GM23248 (cell line): ENCODE data around the gene UNC13B. TPM values are rescaled to one million over a fixed set of nuclear protein-coding genes. Genes with fewer than 3 reads are reported as not detected.
A peak's percentile ranks its signal among the peaks of the same experiment; 100 is the strongest.

ENCODE experiments used
- DNase-seq: peaks from one replicate; pipeline ENCODE4 v3.0.0-alpha.2; 2015
- H2AFZ ChIP-seq: fragments of 200-600 bp; sonication (generic); 2 replicates; pipeline ENCODE4 v1.6.1; 2016; ENCODE audit warnings: antibody characterized with exemption
- H3F3A ChIP-seq: fragments of 200-600 bp; sonication (generic); 2 replicates; pipeline ENCODE4 v1.6.1; 2016; ENCODE audit warnings: mild to moderate bottlenecking, antibody characterized with exemption, mixed run types; ENCODE audit not compliant: insufficient read depth
- H3K27ac ChIP-seq: fragments of 200-600 bp; sonication (generic); 2 replicates; pipeline ENCODE4 v1.5.1; 2016; ENCODE audit warnings: mild to moderate bottlenecking
- H3K27me3 ChIP-seq: fragments of 200-600 bp; sonication (generic); replicated peaks from 2 replicates; pipeline ENCODE4 v1.6.1; 2016; ENCODE audit warnings: mild to moderate bottlenecking; ENCODE audit not compliant: insufficient read depth
- H3K36me3 ChIP-seq: fragments of 200-600 bp; sonication (generic); 2 replicates; pipeline ENCODE4 v1.6.1; 2016; ENCODE audit warnings: low read depth, mild to moderate bottlenecking
- H3K4me1 ChIP-seq: fragments of 200-600 bp; sonication (generic); 2 replicates; pipeline ENCODE4 v1.6.1; 2016; ENCODE audit warnings: mild to moderate bottlenecking; ENCODE audit not compliant: insufficient read depth
- H3K4me2 ChIP-seq: fragments of 200-600 bp; sonication (generic); one replicate; pipeline ENCODE4 v1.6.1; 2016; ENCODE audit warnings: mild to moderate bottlenecking; ENCODE audit not compliant: unreplicated experiment
- H3K4me3 ChIP-seq: fragments of 200-600 bp; sonication (generic); 2 replicates; pipeline ENCODE4 v1.5.1; 2016; ENCODE audit warnings: mild to moderate bottlenecking
- H3K79me2 ChIP-seq: fragments of 200-600 bp; sonication (generic); 2 replicates; pipeline ENCODE4 v1.6.1; 2016; ENCODE audit warnings: mild to moderate bottlenecking; ENCODE audit not compliant: insufficient read depth
- H3K9ac ChIP-seq: fragments of 200-600 bp; sonication (generic); 2 replicates; pipeline ENCODE4 v1.6.1; 2016; ENCODE audit warnings: mild to moderate bottlenecking
- H3K9me2 ChIP-seq: fragments of 200-600 bp; sonication (generic); 2 replicates; pipeline ENCODE4 v1.6.1; 2016; ENCODE audit warnings: mixed run types, mild to moderate bottlenecking, moderate library complexity; ENCODE audit not compliant: insufficient read depth
- H3K9me3 ChIP-seq: fragments of 200-600 bp; sonication (generic); one replicate; pipeline ENCODE4 v1.6.1; 2017; ENCODE audit warnings: low read depth
- H4K20me1 ChIP-seq: fragments of 200-600 bp; sonication (generic); 2 replicates; pipeline ENCODE4 v1.6.0; 2016; ENCODE audit not compliant: insufficient read depth
- EZH2 ChIP-seq: fragments of 200-600 bp; sonication (generic); IDR thresholded peaks from 2 replicates; pipeline ENCODE4 v1.6.1; 2018; ENCODE audit warnings: antibody characterized with exemption, mild to moderate bottlenecking; ENCODE audit not compliant: insufficient read depth, poor library complexity, severe bottlenecking
- EZH2phosphoT487 ChIP-seq: fragments of 200-600 bp; sonication (generic); IDR thresholded peaks from 2 replicates; pipeline ENCODE4 v1.6.1; 2018; ENCODE audit warnings: antibody characterized with exemption, moderate library complexity, mild to moderate bottlenecking, low read depth; ENCODE audit not compliant: insufficient read depth
- WGBS, 2 experiments: methylation state at CpG; one replicate each; pipeline ENCODE4 v1.1.6; 2015 to 2017; ENCODE audit warnings: low lambda C conversion rate in 2 of 2, low coverage in 1 of 2; ENCODE audit errors: missing lambda C conversion rate in 2 of 2; 5-methylcytosine and 5-hydroxymethylcytosine counted together
- in situ Hi-C: fragments of 300-500 bp; cut with MboI; formaldehyde crosslinking; loops from 2 replicates; pipeline ENCODE4 v1.15.0; 2020
- polyA plus RNA-seq: library from polyadenylated mRNA; unstranded; fragments of >200 nt; fragmentation: Nextera tagmentation; extraction: Ambion mirVana; gene quantifications from 2 replicates; pipeline ENCODE4 v1.2.1, GENCODE V29; 2016
- total RNA-seq: library from RNA; depleted of rRNA; stranded (reverse); fragments of >200 nt; shearing (Covaris generic); gene quantifications from 2 replicates; pipeline ENCODE4 v1.2.3, GENCODE V29; 2014

Gene UNC13B
- total and polyA plus RNA-seq, 2 experiments from 2014 or later = 5.5 to 15.3 TPM

DNA sequence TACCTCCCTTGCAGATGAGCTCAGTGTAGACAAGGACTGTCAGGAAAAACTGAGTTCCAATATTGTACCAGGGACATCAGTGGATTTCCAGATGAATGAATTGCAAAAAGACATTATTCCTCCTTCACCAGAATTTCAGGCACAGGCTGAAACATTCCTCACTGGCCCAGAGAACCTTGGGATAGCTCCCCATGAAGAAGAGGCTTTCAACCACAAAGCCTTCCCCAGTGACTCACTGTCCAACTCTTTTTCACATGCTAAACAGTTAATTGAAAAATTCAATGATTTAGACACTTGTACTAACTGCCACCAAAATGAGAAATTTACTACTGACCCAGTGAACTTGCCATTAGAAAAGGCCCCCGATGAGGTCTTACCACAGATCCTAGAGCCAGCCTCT, 144.5 kb downstream of the UNC13B start:
- in situ Hi-C loops = no loop called here
- Histone ChIP-seq H2AFZ (no peak overlapping the region), H3K4me3 (no peak overlapping the region), H3K9me3 (no peaks in the 10 kb centered on the region), H3K9ac (no peak overlapping the region), H3K79me2 (no peaks in the 10 kb centered on the region), H3K27ac (no peak overlapping the region), H3K9me2 (0 out of 2 replicates have a peak, but pooled peaks cover 4% of the 10 kb centered on the region), H3K36me3 (no peaks in the 10 kb centered on the region), H3F3A (no peaks in the 10 kb centered on the region), H3K4me2 (no peak overlapping the region), H3K4me1 (no peaks in the 10 kb centered on the region), H4K20me1 (no peaks in the 10 kb centered on the region), H3K27me3 (no peaks in the 10 kb centered on the region)
- DNase-seq = peak; percentile 30
- 82 to 88% methylated on average over 1 of the region's 1 CpG for WGBS, 2 experiments
- TF ChIP-seq EZH2 (no peak), EZH2phosphoT487 (no peak)

DNA sequence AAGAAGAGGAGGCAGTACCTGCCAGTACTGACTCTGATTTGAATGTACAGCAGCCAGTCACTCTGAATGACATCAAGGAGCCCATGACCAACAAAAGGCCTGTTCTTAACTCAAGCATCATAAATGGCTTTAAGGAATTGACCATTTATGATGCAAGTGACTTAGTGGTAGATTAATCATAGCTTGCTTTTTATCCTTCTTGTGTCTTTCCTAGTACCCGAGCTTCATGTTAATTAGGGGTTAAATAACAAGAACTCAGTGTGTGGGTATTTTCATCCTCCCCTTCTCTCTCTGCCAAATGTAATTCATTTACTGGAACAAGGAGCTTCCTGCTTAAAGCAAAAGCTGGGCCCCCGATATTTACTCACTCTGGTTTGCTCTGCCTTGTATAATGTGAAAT, 146.5 kb downstream of the UNC13B start:
- no peak for DNase-seq
- H3F3A ChIP-seq = 0 out of 2 replicates have a peak, but pooled peaks cover 7% of the 10 kb centered on the region
- WGBS, 2 experiments = 77 to 80% methylated on average over 2 of the region's 2 CpGs

DNA sequence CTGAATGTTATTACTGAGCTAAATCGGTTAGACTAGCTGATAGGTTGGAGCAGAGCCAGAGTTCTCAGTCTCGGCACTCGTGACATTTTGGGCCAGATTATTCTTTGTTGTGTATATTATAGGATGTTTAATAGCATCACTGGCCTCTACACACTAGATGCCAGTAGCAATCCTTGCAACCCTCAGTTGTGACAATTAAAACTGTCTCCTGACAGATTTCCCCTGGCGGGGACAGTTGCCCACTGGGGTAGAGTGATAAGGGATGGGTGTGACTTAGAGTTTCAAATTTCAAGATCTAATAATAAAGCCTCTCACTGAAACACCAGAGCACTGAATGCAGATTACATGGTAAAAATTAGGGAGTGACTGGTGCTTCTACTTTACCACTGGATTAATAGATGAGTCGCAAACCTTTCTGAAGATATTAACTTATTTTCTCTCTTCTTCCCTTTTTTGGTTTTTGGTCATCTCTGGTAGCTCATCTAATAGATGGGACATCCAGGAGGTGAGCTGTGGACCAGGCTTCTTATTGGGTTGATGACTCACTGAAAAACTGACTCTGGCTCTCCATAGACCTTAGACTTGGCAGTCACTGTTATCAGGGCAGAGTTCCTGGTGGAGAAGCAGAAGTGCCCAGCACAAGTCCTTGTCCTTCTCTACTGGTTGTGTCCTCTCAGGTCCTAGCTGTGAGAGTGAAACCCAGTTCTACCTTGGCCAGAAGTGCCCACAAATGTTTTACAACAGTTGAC, 150.3 kb downstream of the UNC13B start:
- no peak overlapping the region for H3K9ac ChIP-seq
- H3K27me3 ChIP-seq = no peaks in the 10 kb centered on the region
- peaks cover 16% of the 10 kb centered on the region for H3F3A ChIP-seq
- no peak overlapping the region for H2AFZ ChIP-seq
- H3K27ac ChIP-seq = no peak overlapping the region
- in situ Hi-C loops = no loop called here
- H3K9me2 ChIP-seq = no peaks in the 10 kb centered on the region
- peaks cover 8% of the 10 kb centered on the region for H3K4me1 ChIP-seq
- H4K20me1 ChIP-seq = no peaks in the 10 kb centered on the region
- H3K9me3 ChIP-seq = no peaks in the 10 kb centered on the region
- WGBS, 2 experiments = 84 to 93% methylated on average over 5 of the region's 5 CpGs
- no peaks in the 10 kb centered on the region for H3K79me2 ChIP-seq
- no peak overlapping the region for H3K4me3 ChIP-seq
- DNase-seq = peak; percentile 48
- H3K36me3 ChIP-seq = no peaks in the 10 kb centered on the region
- TF ChIP-seq EZH2phosphoT487 = no peak
- TF ChIP-seq EZH2 = no peak
- no peak overlapping the region for H3K4me2 ChIP-seq

More for the DNA sequence above, 146.5 kb downstream of the UNC13B start:
- Histone ChIP-seq H3K9ac (no peak overlapping the region), H3K27ac (no peak overlapping the region), H2AFZ (no peak overlapping the region), H3K9me3 (no peaks in the 10 kb centered on the region), H3K27me3 (no peaks in the 10 kb centered on the region), H3K9me2 (no peaks in the 10 kb centered on the region), H3K4me3 (no peak overlapping the region), H3K4me2 (no peak overlapping the region), H3K36me3 (no peaks in the 10 kb centered on the region), H3K79me2 (no peaks in the 10 kb centered on the region), H3K4me1 (no peaks in the 10 kb centered on the region; the same call in 1 of the 2 replicates), H4K20me1 (no peaks in the 10 kb centered on the region)
- no peak for TF ChIP-seq EZH2phosphoT487
- no peak for TF ChIP-seq EZH2
- in situ Hi-C loops = no loop called here

DNA sequence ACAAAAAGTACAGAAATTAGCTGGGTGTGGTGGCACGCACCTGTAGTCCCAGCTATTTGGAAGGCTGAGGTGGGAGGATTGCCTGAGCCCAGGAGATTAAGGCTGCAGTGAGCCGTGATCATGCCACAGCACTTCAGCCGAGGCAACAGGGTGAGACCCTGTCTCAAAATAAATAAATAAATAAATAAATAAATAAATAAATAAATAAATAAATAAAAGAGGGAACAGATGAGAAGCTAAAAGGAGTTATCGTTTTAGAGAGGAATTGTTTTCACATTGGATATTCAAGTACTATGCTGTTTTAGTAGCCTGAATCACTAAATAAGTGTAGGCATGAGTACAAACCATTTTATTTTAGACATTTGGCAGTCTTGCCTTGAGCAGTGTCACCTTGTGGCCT, 151.7 kb downstream of the UNC13B start:
- no peak for DNase-seq
- in situ Hi-C loops = no loop called here
- no peak overlapping the region for H3K4me3 ChIP-seq
- H3F3A ChIP-seq = peaks cover 16% of the 10 kb centered on the region
- no peaks in the 10 kb centered on the region for H4K20me1 ChIP-seq
- H3K27me3 ChIP-seq = no peaks in the 10 kb centered on the region
- WGBS, 2 experiments = 99 to 100% methylated on average over 4 of the region's 4 CpGs
- no peak overlapping the region for H2AFZ ChIP-seq
- H3K9me2 ChIP-seq = no peaks in the 10 kb centered on the region
- H3K27ac ChIP-seq = no peak overlapping the region
- H3K9ac ChIP-seq = no peak overlapping the region
- no peaks in the 10 kb centered on the region for H3K36me3 ChIP-seq
- H3K4me1 ChIP-seq = peaks cover 8% of the 10 kb centered on the region
- H3K4me2 ChIP-seq = no peak overlapping the region
- H3K9me3 ChIP-seq = no peaks in the 10 kb centered on the region
- TF ChIP-seq EZH2 (no peak), EZH2phosphoT487 (no peak)
- H3K79me2 ChIP-seq = no peaks in the 10 kb centered on the region

DNA sequence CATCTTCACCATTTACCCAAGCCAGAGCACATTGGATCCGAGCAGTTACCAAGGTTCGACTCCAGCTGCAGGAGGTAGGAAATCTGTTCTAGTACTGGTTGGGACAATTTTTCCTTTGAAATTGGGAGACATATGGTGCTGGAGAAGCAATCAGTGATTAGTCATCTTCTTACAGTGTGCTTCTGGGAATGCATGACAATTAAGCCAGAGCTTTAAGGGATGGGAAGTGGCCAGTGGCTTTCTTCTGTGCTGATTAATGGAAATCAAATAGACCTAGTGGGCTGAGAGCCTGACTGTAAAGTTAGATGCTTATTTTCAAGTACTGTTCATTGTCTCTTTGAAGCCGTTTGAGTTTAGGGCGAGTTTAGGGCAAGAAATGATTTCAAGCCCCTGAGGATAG, 152.1 kb downstream of the UNC13B start:
- Histone ChIP-seq H3F3A (peaks cover 16% of the 10 kb centered on the region), H3K27me3 (no peaks in the 10 kb centered on the region), H2AFZ (no peak overlapping the region), H3K79me2 (no peaks in the 10 kb centered on the region), H3K9me2 (no peaks in the 10 kb centered on the region), H4K20me1 (no peaks in the 10 kb centered on the region), H3K9ac (no peak overlapping the region), H3K36me3 (no peaks in the 10 kb centered on the region), H3K4me1 (peaks cover 8% of the 10 kb centered on the region), H3K4me2 (no peak overlapping the region), H3K9me3 (no peaks in the 10 kb centered on the region), H3K4me3 (no peak overlapping the region), H3K27ac (no peak overlapping the region)
- DNase-seq = peak; percentile 66
- no peak for TF ChIP-seq EZH2
- no peak for TF ChIP-seq EZH2phosphoT487
- 86 to 88% methylated on average over 4 of the region's 4 CpGs for WGBS, 2 experiments
- in situ Hi-C loops = no loop called here
